Loucy (cell line): ENCODE measurements around the gene PPP1R15B.

Experiments
- H2AFZ ChIP-seq: fragments of 200-600 bp; sonication (generic); 2 replicates; pipeline ENCODE4 v1.6.0; 2016; ENCODE audit warnings: antibody characterized with exemption, mild to moderate bottlenecking, low read length, moderate library complexity
- H3F3A ChIP-seq: fragments of 200-600 bp; 2 replicates; pipeline ENCODE4 v1.6.0; 2016; ENCODE audit warnings: antibody characterized with exemption, low read depth, mild to moderate bottlenecking
- H3K27me3 ChIP-seq: fragments of 200-600 bp; sonication (generic); 2 replicates; pipeline ENCODE4 v1.6.1; 2014; ENCODE audit warnings: low read length, mild to moderate bottlenecking; ENCODE audit not compliant: insufficient read depth, poor library complexity, severe bottlenecking
- H3K36me3 ChIP-seq: fragments of 200-600 bp; sonication (generic); 2 replicates; pipeline ENCODE4 v1.6.1; 2016; ENCODE audit warnings: low read length; ENCODE audit not compliant: insufficient read depth
- H3K4me1 ChIP-seq: fragments of 200-600 bp; sonication (generic); 2 replicates; pipeline ENCODE4 v1.5.1; 2014; ENCODE audit warnings: low read length, mild to moderate bottlenecking; ENCODE audit not compliant: insufficient read depth, poor library complexity, severe bottlenecking
- H3K4me2 ChIP-seq: fragments of 200-600 bp; sonication (generic); 2 replicates; pipeline ENCODE4 v1.6.0; 2014; ENCODE audit warnings: antibody characterized with exemption, low read length, low read depth, mild to moderate bottlenecking; ENCODE audit not compliant: poor library complexity, severe bottlenecking
- H3K4me3 ChIP-seq: fragments of 200-600 bp; sonication (generic); 2 replicates; pipeline ENCODE4 v1.5.1; 2014; ENCODE audit warnings: low read length, mild to moderate bottlenecking, mixed read lengths; ENCODE audit not compliant: poor library complexity, severe bottlenecking
- H3K79me2 ChIP-seq: fragments of 200-600 bp; sonication (generic); 2 replicates; pipeline ENCODE4 v1.6.1; 2014; ENCODE audit warnings: low read length; ENCODE audit not compliant: insufficient read depth
- H3K9ac ChIP-seq: fragments of 200-600 bp; sonication (generic); 2 replicates; pipeline ENCODE4 v1.6.0; 2014; ENCODE audit warnings: mild to moderate bottlenecking, low read depth, low read length, moderate library complexity; ENCODE audit not compliant: poor library complexity, severe bottlenecking
- H3K9me2 ChIP-seq: fragments of 200-600 bp; sonication (generic); replicated peaks from 2 replicates; pipeline ENCODE4 v1.6.1; 2016; ENCODE audit warnings: low read depth, low read length, mixed read lengths
- H3K9me3 ChIP-seq: fragments of 200-600 bp; sonication (generic); 2 replicates; pipeline ENCODE4 v1.6.1; 2014; ENCODE audit warnings: mild to moderate bottlenecking, antibody characterized with exemption, low read length, low read depth; ENCODE audit not compliant: insufficient read depth
- H4K20me1 ChIP-seq: fragments of 200-600 bp; sonication (generic); 2 replicates; pipeline ENCODE4 v1.6.0; 2014; ENCODE audit warnings: antibody characterized with exemption, low read length, mild to moderate bottlenecking; ENCODE audit not compliant: insufficient read depth, poor library complexity, severe bottlenecking
- CTCF ChIP-seq: fragments of 200-600 bp; sonication (generic); conservative IDR thresholded peaks from 2 replicates; pipeline ENCODE4 v1.5.1; 2014; ENCODE audit warnings: mild to moderate bottlenecking, antibody characterized with exemption, low read length
- EZH2phosphoT487 ChIP-seq: fragments of 200-600 bp; IDR thresholded peaks from 2 replicates; pipeline ENCODE4 v1.6.1; 2018; ENCODE audit warnings: antibody characterized with exemption, mild to moderate bottlenecking, moderate library complexity, borderline replicate concordance

The PPP1R15B gene

GRCh38 chr1:204451352-204452124 is 39.9 kb upstream of the PPP1R15B start:
- Histone ChIP-seq H2AFZ (no peak overlapping the region), H3K9me2 (no peaks in the 10 kb centered on the region), H3K4me2 (no peak overlapping the region), H4K20me1 (peaks cover 3% of the 10 kb centered on the region), H3K27me3 (no peaks in the 10 kb centered on the region), H3K9me3 (no peaks in the 10 kb centered on the region), H3K4me3 (no peak overlapping the region), H3F3A (no peaks in the 10 kb centered on the region), H3K4me1 (peaks cover 26% of the 10 kb centered on the region), H3K9ac (no peak overlapping the region), H3K36me3 (peaks cover 65% of the 10 kb centered on the region; the same call in 1 of the 2 replicates), H3K79me2 (no peaks in the 10 kb centered on the region)
- TF ChIP-seq CTCF (no peak), EZH2phosphoT487 (no peak)

- Histone ChIP-seq H3K4me2 (no peak overlapping the region), H3K79me2 (no peaks in the 10 kb centered on the region), H3K4me3 (no peak overlapping the region), H3K27me3 (no peaks in the 10 kb centered on the region), H3K9ac (no peak overlapping the region), H3F3A (no peaks in the 10 kb centered on the region), H3K4me1 (peaks cover 33% of the 10 kb centered on the region), H4K20me1 (peaks cover 3% of the 10 kb centered on the region), H3K9me2 (no peaks in the 10 kb centered on the region), H3K9me3 (no peaks in the 10 kb centered on the region), H2AFZ (no peak overlapping the region), H3K36me3 (peaks cover 63% of the 10 kb centered on the region; the same call in 1 of the 2 replicates)
- no peak for TF ChIP-seq EZH2phosphoT487
- TF ChIP-seq CTCF, result no peak
These were observed 39.0 kb upstream of the PPP1R15B start for GRCh38 chr1:204450461-204451257.

GRCh38 chr1:204449678-204450280 is 38.2 kb upstream of the PPP1R15B start:
- no peak overlapping the region for H3K4me2 ChIP-seq
- peaks cover 33% of the 10 kb centered on the region for H3K4me1 ChIP-seq
- H3K9me2 ChIP-seq, result no peaks in the 10 kb centered on the region
- H3K36me3 ChIP-seq, result peaks cover 65% of the 10 kb centered on the region; the same call in 1 of the 2 replicates
- no peak overlapping the region for H3K4me3 ChIP-seq
- peaks cover 3% of the 10 kb centered on the region for H4K20me1 ChIP-seq
- H3K79me2 ChIP-seq, result no peaks in the 10 kb centered on the region
- H3F3A ChIP-seq, result no peaks in the 10 kb centered on the region
- H3K9ac ChIP-seq, result no peak overlapping the region
- no peaks in the 10 kb centered on the region for H3K27me3 ChIP-seq
- no peaks in the 10 kb centered on the region for H3K9me3 ChIP-seq
- no peak overlapping the region for H2AFZ ChIP-seq
- TF ChIP-seq EZH2phosphoT487, result no peak
- no peak for TF ChIP-seq CTCF
